Fibroblast of villous mesenchyme (primary cell): Measurements from ENCODE around the gene SEC24B. TPM values are rescaled to one million over a fixed set of nuclear protein-coding genes. Genes with fewer than 3 reads are reported as not detected.
"Not testable (repeated sequence)": the region's sequence is repeated elsewhere in the genome, so short reads cannot be mapped to it uniquely, and the experiment has no call there.

Experiments used
- DNase-seq: peaks from one replicate; pipeline ENCODE4 v3.0.0-alpha.2; 2010; ENCODE audit warnings: low read depth
- H3K4me3 ChIP-seq: 2 replicates; pipeline ENCODE4 v1.5.1; 2011; ENCODE audit warnings: low read depth, mild to moderate bottlenecking, low read length
- total RNA-seq: library from RNA; depleted of rRNA; stranded (reverse); fragments of >200 nt; gene quantifications from 2 replicates; pipeline ENCODE4 v1.2.3, GENCODE V29; 2012
- TF ChIP-seq, protein P1 (sequence below): IDR thresholded peaks from 2 replicates; pipeline ENCODE4 v1.5.1; 2012; ENCODE audit warnings: low read depth, mild to moderate bottlenecking, low read length; ENCODE audit not compliant: insufficient read depth

The SEC24B gene
- total RNA-seq, 1 donor, result 19.9 TPM

DNA sequence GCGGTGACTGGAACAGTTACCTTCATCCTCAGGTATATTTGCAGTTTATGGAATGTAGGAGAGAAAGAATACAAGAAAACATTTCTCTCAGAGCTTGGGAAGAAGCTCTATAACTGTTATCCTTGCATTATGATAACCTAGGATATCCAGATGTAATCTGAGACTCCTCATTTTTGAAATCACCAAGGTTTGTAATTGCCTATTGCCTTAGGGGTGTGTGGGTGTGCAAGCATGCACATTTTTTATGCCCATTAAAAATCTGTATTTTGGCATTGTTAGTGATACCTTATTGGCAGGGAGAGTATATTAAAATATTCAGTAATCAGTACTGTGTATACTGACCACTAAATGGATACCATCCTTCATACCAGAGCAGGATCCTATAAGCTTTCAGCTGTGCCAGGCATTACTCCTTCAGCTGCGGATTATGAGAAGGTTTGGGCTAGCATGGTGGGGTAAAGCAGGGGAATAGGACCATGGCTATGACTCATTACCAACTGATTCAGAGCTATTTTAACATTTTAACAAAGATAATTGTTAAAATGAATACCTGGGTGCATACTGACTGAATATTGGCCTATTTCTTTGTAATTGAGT lies 8.3 kb downstream of the SEC24B start:
- TF ChIP-seq, protein P1, sequence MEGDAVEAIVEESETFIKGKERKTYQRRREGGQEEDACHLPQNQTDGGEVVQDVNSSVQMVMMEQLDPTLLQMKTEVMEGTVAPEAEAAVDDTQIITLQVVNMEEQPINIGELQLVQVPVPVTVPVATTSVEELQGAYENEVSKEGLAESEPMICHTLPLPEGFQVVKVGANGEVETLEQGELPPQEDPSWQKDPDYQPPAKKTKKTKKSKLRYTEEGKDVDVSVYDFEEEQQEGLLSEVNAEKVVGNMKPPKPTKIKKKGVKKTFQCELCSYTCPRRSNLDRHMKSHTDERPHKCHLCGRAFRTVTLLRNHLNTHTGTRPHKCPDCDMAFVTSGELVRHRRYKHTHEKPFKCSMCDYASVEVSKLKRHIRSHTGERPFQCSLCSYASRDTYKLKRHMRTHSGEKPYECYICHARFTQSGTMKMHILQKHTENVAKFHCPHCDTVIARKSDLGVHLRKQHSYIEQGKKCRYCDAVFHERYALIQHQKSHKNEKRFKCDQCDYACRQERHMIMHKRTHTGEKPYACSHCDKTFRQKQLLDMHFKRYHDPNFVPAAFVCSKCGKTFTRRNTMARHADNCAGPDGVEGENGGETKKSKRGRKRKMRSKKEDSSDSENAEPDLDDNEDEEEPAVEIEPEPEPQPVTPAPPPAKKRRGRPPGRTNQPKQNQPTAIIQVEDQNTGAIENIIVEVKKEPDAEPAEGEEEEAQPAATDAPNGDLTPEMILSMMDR, result no peak
- H3K4me3 ChIP-seq, result no peak overlapping the region
- DNase-seq, result no peak

DNA sequence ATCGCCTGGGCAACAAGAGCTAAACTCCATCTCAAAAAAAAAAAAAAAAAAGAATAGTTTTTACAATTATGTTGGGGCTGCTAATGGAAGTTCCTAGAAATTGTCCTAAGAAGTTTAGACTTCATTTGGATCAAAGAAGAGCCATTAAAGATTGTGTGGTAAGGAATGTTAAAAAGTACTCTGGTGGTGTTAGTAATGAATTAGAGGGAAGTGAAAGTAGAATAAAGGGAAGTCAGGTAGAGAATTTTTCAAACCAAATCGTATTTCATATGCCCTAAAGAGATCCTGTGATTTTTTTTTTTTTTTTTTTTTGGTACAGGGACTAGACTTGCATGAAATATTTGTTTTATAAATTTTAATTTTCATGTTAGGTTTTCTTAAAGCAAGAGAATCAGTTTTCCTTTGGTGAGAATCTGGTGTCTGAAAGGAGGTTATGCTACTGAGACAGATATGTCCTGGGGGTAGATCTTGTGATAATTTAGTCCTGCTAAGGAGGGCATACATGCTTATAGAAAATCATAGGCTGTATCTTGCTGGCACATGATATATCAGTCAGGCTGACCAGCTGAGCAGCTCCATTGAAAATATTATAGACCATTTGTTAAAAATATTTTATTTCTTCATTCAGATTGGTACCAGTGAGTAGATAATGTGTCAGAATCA lies 10.7 kb downstream of the SEC24B start:
- TF ChIP-seq, protein P1, result no peak
- no peak for DNase-seq
- no peak overlapping the region for H3K4me3 ChIP-seq

DNA sequence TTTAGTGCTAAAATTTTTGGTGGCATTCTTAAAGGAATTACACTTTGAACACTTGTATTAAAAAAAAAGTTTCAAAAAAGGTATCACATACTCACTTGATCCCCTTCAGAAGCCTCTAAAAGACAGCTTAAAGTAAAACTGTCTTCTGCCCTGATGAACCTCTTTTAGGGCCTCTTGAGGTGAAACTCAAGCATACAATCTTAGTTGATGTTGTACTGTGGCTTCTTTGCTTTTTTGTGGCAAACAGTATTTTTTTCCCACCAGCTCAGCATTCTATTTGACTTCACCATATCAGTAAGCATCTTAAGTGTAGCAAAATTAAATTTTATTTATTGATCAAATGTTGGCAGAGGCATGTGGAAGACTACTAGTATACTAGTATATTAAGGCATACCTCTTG lies 13.7 kb downstream of the SEC24B start:
- H3K4me3 ChIP-seq, result no peak overlapping the region
- TF ChIP-seq, protein P1, result no peak
- no peak for DNase-seq

DNA sequence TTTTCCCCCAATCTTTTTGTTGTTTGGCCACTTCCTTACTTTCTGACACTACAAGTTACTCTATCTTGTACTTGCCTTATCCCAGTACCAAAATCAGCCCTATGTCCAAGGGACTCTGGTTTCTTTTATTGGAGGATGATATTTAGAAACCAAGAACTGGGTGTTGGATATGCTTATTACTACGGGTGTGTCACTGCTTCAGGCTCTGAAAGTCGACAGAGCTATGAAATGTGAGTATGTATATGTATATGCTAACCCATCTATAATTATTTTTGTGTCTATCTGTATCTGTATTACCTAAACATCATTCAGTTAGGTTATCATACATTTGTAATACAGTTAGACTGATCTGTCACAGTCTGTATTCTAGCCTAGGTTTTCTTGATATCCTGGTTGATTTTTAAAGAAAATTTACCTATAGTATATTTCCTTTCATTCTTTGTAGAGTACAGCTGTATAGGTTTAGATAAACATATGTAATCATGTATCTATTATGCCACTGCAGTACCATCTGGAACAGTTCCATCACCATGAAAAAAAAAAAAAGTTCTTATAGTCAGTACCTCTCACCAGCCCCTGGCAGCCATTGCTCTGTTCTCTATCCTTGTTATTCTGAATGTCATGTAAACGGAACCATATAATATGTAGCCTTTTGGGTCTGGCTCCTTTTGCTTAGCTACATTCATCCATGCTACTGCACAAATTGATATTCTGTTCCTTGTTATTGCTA lies 18.1 kb downstream of the SEC24B start:
- DNase-seq, result no peak
- TF ChIP-seq, protein P1, result no peak
- no peak overlapping the region for H3K4me3 ChIP-seq

DNA sequence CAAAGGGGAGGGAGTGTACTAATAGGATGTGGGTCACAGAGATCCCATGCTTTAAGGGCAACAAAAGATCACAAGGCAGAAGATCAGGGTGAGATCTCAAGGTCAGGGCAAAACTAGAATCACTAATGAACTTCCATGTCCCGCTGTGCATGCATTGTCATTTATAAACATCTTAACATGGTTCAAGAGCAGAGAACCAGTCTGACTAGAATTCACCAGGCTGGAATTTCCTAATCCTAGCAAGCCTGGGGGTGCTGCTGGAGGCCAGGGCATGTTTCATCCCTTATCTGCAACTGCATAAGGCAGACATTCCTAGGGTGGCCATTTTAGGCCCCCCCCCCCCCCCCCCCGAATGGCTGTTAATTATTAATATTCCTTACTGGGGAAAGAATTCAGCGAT lies 19.5 kb downstream of the SEC24B start:
- DNase-seq, H3K4me3 ChIP-seq: not testable (repeated sequence)

DNA sequence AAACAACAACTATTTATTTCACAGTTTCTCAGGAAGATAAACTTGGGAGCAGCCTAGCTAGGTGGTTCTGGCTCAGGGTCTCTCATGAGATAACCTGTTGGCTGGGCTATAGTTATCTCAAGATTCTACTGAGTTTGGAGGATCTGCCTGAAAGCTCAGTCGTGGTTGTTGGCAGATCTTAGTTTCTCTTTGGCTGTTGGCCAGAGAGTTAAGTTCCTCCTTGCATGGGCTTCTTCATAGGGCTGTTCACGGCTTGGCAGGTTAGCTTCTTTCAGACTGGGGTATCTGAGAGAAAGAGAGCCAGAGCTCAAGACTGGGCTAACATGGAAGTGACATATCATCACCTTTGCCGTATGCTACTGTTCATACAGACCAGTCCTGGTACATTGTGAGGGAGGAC lies 28.7 kb downstream of the SEC24B start:
- H3K4me3 ChIP-seq, result no peak overlapping the region

DNA sequence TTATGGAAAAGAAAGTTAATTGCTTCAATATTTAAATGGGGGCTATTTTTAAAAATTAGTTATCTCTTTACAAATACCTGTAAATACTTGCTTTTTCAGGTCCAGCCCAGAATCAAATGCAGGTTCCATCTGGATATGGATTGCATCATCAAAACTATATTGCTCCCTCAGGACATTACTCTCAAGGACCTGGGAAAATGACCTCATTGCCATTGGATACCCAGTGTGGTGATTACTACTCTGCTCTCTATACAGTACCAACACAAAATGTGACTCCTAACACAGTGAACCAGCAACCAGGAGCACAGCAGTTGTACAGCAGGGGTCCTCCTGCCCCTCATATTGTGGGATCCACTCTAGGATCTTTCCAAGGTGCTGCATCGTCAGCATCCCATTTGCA lies 29.2 kb downstream of the SEC24B start:
- TF ChIP-seq, protein P1, result no peak
- DNase-seq, result no peak
- H3K4me3 ChIP-seq, result no peak overlapping the region

More for the DNA sequence above, 28.7 kb downstream of the SEC24B start:
- TF ChIP-seq, protein P1, result no peak
- DNase-seq, result no peak
